NB4 (cell line): ENCODE results near the gene RDX.

ENCODE experiments used
- DNase-seq: peaks from one replicate; pipeline ENCODE4 v3.0.0; 2010; ENCODE audit warnings: low read depth
- H3K4me3 ChIP-seq: one replicate; pipeline ENCODE4 v1.5.1; 2011; ENCODE audit warnings: mild to moderate bottlenecking, low read depth, low read length, moderate library complexity
- MYC ChIP-seq: IDR thresholded peaks from 2 replicates; pipeline ENCODE4 v1.6.1; 2011; ENCODE audit warnings: low read depth, low read length
- POLR2A ChIP-seq: IDR thresholded peaks from 2 replicates; pipeline ENCODE4 v1.6.1; 2011; ENCODE audit warnings: mild to moderate bottlenecking; ENCODE audit not compliant: insufficient read length; ENCODE audit errors: extremely low read depth
- TF ChIP-seq, protein P1 (sequence below): IDR thresholded peaks from 2 replicates; pipeline ENCODE4 v1.6.1; 2011; ENCODE audit warnings: low read depth, low read length
- TF ChIP-seq, protein P2 (sequence below): IDR thresholded peaks from one replicate; pipeline ENCODE4 v1.5.1; 2012; ENCODE audit warnings: low read depth, low read length

RDX gene

DNA sequence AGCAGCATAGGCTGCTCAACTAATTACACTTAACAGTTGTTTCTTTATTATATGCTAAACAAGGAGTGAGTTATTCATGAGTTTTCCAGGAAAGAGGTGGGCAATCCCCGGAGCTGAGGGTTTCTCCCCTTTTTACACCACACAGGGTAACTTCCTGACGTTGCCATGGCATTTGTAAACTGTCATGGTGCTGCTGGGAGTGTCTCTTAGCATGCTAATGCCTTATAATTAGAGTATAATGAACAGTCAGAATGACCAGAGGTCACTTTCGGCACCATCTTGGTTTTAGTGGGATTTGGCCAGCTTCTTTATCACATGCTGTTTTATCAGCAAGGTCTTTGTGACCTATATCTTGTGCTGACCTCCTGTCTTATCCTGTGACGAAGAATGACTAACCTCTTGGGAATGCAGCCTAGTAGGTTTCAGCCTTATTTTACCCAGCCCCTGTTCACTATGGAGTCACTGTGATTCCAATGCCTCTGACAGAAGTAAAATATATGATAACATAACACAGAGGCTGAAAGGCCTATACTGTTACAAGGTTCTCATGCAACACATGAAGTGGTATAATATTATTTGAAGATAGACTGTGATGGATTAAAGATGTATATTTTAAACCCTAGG lies 41.3 kb upstream of the RDX start:
- TF ChIP-seq, protein P1, sequence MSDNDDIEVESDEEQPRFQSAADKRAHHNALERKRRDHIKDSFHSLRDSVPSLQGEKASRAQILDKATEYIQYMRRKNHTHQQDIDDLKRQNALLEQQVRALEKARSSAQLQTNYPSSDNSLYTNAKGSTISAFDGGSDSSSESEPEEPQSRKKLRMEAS = no peak
- no peak for TF ChIP-seq POLR2A
- TF ChIP-seq MYC = no peak
- TF ChIP-seq, protein P2, sequence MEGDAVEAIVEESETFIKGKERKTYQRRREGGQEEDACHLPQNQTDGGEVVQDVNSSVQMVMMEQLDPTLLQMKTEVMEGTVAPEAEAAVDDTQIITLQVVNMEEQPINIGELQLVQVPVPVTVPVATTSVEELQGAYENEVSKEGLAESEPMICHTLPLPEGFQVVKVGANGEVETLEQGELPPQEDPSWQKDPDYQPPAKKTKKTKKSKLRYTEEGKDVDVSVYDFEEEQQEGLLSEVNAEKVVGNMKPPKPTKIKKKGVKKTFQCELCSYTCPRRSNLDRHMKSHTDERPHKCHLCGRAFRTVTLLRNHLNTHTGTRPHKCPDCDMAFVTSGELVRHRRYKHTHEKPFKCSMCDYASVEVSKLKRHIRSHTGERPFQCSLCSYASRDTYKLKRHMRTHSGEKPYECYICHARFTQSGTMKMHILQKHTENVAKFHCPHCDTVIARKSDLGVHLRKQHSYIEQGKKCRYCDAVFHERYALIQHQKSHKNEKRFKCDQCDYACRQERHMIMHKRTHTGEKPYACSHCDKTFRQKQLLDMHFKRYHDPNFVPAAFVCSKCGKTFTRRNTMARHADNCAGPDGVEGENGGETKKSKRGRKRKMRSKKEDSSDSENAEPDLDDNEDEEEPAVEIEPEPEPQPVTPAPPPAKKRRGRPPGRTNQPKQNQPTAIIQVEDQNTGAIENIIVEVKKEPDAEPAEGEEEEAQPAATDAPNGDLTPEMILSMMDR = no peak
- H3K4me3 ChIP-seq = no peak overlapping the region
- no peak for DNase-seq

DNA sequence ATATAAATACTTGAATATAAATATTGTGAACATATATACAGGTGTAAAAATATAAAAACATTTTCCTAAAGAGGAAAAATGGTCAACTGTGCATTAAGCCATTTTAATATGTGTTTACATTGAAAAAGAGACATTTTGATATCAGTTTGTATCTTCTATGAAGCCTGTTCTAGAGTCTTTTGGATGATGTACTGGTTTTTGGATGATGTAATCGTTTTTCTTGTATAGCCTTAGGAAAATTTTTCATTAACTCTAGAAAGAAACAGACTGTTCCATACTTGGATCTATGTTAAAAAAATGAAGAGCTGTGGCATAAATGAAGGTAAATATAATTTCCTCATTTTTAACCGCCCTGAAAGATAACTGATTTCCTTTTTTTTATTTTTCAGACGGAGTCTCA lies 39.6 kb upstream of the RDX start:
- H3K4me3 ChIP-seq = no peak overlapping the region
- no peak for DNase-seq
- TF ChIP-seq MYC (no peak), POLR2A (no peak)
- TF ChIP-seq, protein P1 = no peak
- TF ChIP-seq, protein P2 = no peak

DNA sequence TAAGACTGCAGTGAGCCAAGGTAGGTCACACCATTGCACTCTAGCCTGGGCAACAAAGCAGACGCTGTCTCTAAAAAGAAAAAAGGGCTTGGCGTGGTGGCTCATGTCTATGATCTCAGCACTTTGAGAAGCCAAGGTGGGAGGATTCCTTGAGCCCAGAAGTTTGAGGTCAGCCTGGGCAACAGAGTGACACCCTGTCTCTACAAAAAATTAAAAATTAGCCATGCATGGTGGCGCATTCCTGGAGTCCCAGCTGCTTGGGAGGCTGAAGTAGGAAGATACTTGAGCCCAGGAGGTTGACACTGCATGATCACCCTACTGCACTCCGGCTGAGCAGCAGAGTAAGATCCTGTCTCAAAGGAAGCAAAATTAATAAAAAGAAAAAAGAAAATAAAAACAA lies 38.9 kb upstream of the RDX start:
- no peak overlapping the region for H3K4me3 ChIP-seq
- DNase-seq = no peak
- TF ChIP-seq POLR2A = no peak
- TF ChIP-seq, protein P1 = no peak
- no peak for TF ChIP-seq MYC
- TF ChIP-seq, protein P2 = no peak

DNA sequence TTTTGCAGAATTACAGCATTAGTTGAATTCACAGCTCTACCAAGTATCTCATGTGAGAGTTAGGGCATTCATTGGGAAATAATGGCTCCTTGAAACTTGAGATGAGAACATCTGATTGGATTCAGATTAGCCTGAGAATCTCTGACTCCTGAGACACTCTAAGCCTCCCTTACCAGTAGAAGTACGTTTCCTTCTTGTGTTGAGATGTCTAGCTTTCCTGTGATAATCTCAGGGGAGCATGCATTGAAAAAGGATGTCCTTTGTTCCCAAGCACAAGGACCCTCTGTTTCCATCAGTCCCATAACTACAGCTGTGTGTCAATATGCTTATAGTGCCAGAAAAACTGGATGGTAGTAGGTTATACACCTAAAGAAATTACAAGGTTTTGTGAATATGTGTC lies 35.2 kb upstream of the RDX start:
- TF ChIP-seq, protein P2 = no peak
- TF ChIP-seq POLR2A = no peak
- TF ChIP-seq MYC = no peak
- TF ChIP-seq, protein P1 = no peak
- H3K4me3 ChIP-seq = no peak overlapping the region
- DNase-seq = no peak

GRCh38 chr11:110329445-110329844 lies 33.0 kb upstream of the RDX start:
- H3K4me3 ChIP-seq = no peak overlapping the region

More at GRCh38 chr11:110329445-110329844, 33.0 kb upstream of the RDX start:
- TF ChIP-seq POLR2A (no peak), MYC (no peak)
- TF ChIP-seq, protein P1 = no peak
- TF ChIP-seq, protein P2 = no peak
- DNase-seq = no peak
